Measurements from ENCODE around the gene TGFBR3. TPM values are rescaled to one million over a fixed set of nuclear protein-coding genes. Genes with fewer than 3 reads are reported as not detected.

TGFBR3 gene
- total RNA-seq, 1 experiment from 2014 or later = 12.2 TPM

- H3K4me1 ChIP-seq = no peaks in the 10 kb centered on the region
Observed at GRCh38 chr1:91691525-91691924, 194.4 kb downstream of the TGFBR3 start.

GRCh38 chr1:91689641-91690481, 196.1 kb downstream of the TGFBR3 start:
- TF ChIP-seq, protein P1, sequence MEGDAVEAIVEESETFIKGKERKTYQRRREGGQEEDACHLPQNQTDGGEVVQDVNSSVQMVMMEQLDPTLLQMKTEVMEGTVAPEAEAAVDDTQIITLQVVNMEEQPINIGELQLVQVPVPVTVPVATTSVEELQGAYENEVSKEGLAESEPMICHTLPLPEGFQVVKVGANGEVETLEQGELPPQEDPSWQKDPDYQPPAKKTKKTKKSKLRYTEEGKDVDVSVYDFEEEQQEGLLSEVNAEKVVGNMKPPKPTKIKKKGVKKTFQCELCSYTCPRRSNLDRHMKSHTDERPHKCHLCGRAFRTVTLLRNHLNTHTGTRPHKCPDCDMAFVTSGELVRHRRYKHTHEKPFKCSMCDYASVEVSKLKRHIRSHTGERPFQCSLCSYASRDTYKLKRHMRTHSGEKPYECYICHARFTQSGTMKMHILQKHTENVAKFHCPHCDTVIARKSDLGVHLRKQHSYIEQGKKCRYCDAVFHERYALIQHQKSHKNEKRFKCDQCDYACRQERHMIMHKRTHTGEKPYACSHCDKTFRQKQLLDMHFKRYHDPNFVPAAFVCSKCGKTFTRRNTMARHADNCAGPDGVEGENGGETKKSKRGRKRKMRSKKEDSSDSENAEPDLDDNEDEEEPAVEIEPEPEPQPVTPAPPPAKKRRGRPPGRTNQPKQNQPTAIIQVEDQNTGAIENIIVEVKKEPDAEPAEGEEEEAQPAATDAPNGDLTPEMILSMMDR (IDR thresholded peaks at IDR 0.05; ENCODE audit: insufficient read depth in 1 of 2, low read depth in 1 of 2, low read length in 1 of 2, severe bottlenecking in 1 of 2, unreplicated experiment in 1 of 2) = no peak
- no peaks in the 10 kb centered on the region for H3K27me3 Mint-ChIP-seq (ENCODE audit: insufficient read depth, unreplicated experiment)
- no peaks in the 10 kb centered on the region for H3K9me3 Mint-ChIP-seq (ENCODE audit: unreplicated experiment)
- H3K36me3 ChIP-seq (ENCODE audit: control insufficient read depth, insufficient read depth, low read length) = no peaks in the 10 kb centered on the region
- no peak overlapping the region for H3K27ac Mint-ChIP-seq (ENCODE audit: unreplicated experiment)
- BruUV-seq (replicated peaks) = no TSS peak
- CTCF ChIA-PET = interaction anchor here (0.7 kb wide), 1 partner anchor 137 kb away, joined by 6 read pairs; no protein-coding TSS in a partner anchor
- DNase-seq = no peak
- H3K4me1 ChIP-seq = no peaks in the 10 kb centered on the region
- H3K4me3 Mint-ChIP-seq (ENCODE audit: unreplicated experiment) = no peak overlapping the region
- no peaks in the 10 kb centered on the region for H3K9me3 ChIP-seq
- no peaks in the 10 kb centered on the region for H3K36me3 Mint-ChIP-seq (ENCODE audit: insufficient read depth, unreplicated experiment)
- POLR2A ChIA-PET = no interaction called here
- H3K27me3 ChIP-seq (replicated peaks; ENCODE audit: control insufficient read depth, insufficient read depth, low read length) = no peaks in the 10 kb centered on the region
- peaks cover 8% of the 10 kb centered on the region for H3K4me1 Mint-ChIP-seq (ENCODE audit: low read depth, unreplicated experiment)
- intact Hi-C loops (cut with micrococcal nuclease; ENCODE audit: unreplicated experiment) = no loop called here
- H3K4me3 ChIP-seq (ENCODE audit: low read depth, low read length) = no peak overlapping the region

More at GRCh38 chr1:91691525-91691924, 194.4 kb downstream of the TGFBR3 start:
- peaks cover 8% of the 10 kb centered on the region for H3K4me1 Mint-ChIP-seq (ENCODE audit: low read depth, unreplicated experiment)
- H3K27me3 Mint-ChIP-seq (ENCODE audit: insufficient read depth, unreplicated experiment) = no peaks in the 10 kb centered on the region
- TF ChIP-seq, protein P1 (IDR thresholded peaks at IDR 0.05; ENCODE audit: insufficient read depth in 1 of 2, low read depth in 1 of 2, low read length in 1 of 2, severe bottlenecking in 1 of 2, unreplicated experiment in 1 of 2) = no peak
- Histone ChIP-seq H3K4me3 (ENCODE audit: low read depth, low read length) (no peak overlapping the region), H3K36me3 (ENCODE audit: control insufficient read depth, insufficient read depth, low read length) (no peaks in the 10 kb centered on the region), H3K9me3 (no peaks in the 10 kb centered on the region), H3K27me3 (replicated peaks; ENCODE audit: control insufficient read depth, insufficient read depth, low read length) (no peaks in the 10 kb centered on the region)
- H3K9me3 Mint-ChIP-seq (ENCODE audit: unreplicated experiment) = no peaks in the 10 kb centered on the region
- ChIA-PET CTCF (no interaction called here), POLR2A (no interaction called here)
- no peak overlapping the region for H3K4me3 Mint-ChIP-seq (ENCODE audit: unreplicated experiment)
- intact Hi-C loops (cut with micrococcal nuclease; ENCODE audit: unreplicated experiment) = no loop called here
- BruUV-seq (replicated peaks) = no TSS peak
- no peak overlapping the region for H3K27ac Mint-ChIP-seq (ENCODE audit: unreplicated experiment)
- DNase-seq = no peak
- no peaks in the 10 kb centered on the region for H3K36me3 Mint-ChIP-seq (ENCODE audit: insufficient read depth, unreplicated experiment)

DNA sequence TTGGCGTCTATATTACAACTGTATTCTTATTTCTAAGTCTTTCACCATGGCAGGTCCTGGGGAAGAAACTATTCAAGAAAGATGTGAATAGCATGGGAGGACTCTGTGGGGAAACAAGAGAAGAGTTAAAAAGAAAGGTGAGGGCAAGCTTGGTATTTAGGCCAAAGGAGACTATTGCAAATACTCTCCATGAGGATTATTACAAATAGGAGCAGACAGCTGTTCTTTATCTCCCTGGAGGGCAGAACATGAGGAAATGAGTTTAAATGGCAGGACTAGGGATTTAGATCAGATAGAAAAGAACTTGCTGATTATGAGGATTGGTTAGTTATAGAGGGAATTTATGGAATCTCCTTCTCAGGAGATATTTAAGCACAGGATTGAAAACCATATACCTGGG, 198.5 kb downstream of the TGFBR3 start:
- no peaks in the 10 kb centered on the region for H3K36me3 Mint-ChIP-seq (ENCODE audit: insufficient read depth, unreplicated experiment)
- H3K27ac Mint-ChIP-seq (ENCODE audit: unreplicated experiment) = no peak overlapping the region
- H3K9me3 ChIP-seq = no peaks in the 10 kb centered on the region
- peaks cover 8% of the 10 kb centered on the region for H3K4me1 Mint-ChIP-seq (ENCODE audit: low read depth, unreplicated experiment)
- H3K27me3 ChIP-seq (replicated peaks; ENCODE audit: control insufficient read depth, insufficient read depth, low read length) = no peaks in the 10 kb centered on the region
- H3K9me3 Mint-ChIP-seq (ENCODE audit: unreplicated experiment) = no peaks in the 10 kb centered on the region
- POLR2A ChIA-PET = no interaction called here
- DNase-seq = no peak
- H3K4me3 ChIP-seq (ENCODE audit: low read depth, low read length) = no peak overlapping the region
- CTCF ChIA-PET = no interaction called here
- H3K36me3 ChIP-seq (ENCODE audit: control insufficient read depth, insufficient read depth, low read length) = no peaks in the 10 kb centered on the region
- H3K4me1 ChIP-seq = no peaks in the 10 kb centered on the region
- no peak overlapping the region for H3K4me3 Mint-ChIP-seq (ENCODE audit: unreplicated experiment)
- no TSS peak for BruUV-seq (replicated peaks)
- intact Hi-C loops (cut with micrococcal nuclease; ENCODE audit: unreplicated experiment) = no loop called here
- no peaks in the 10 kb centered on the region for H3K27me3 Mint-ChIP-seq (ENCODE audit: insufficient read depth, unreplicated experiment)
- TF ChIP-seq, protein P1 (IDR thresholded peaks at IDR 0.05; ENCODE audit: insufficient read depth in 1 of 2, low read depth in 1 of 2, low read length in 1 of 2, severe bottlenecking in 1 of 2, unreplicated experiment in 1 of 2) = no peak
